Endothelial cell of umbilical vein (primary cell): Measurements from ENCODE around the gene GATD1. TPM values are rescaled to one million over a fixed set of nuclear protein-coding genes. Genes with fewer than 3 reads are reported as not detected.

Experiments used
- BruUV-seq: library from RNA; stranded (reverse); fragments of 400-500 nt; replicated peaks from 2 replicates; lab custom pipeline; 2021; lab: Mats Ljungman, UMichigan
- CTCF ChIA-PET: fragments of 300-600, 350-600 bp; sonication (Branson Sonifier 250); formaldehyde crosslinking; loops from one replicate; lab custom pipeline; 2021; ENCODE audit warnings: antibody characterized with exemption, inconsistent platforms; lab: Charles Lee
- POLR2A ChIA-PET: fragments of 300-600, 350-600 bp; sonication (Branson Sonifier 250); formaldehyde crosslinking; loops from one replicate; lab custom pipeline; 2021; ENCODE audit warnings: antibody characterized with exemption, inconsistent platforms; lab: Charles Lee
- DNase-seq: peaks from one replicate; pipeline ENCODE4 v3.0.0-alpha.2; 2011; ENCODE audit warnings: low read depth, low spot score
- FAIRE-seq: peaks from 2 replicates; lab custom pipeline; 2011; peaks lifted over from hg19 to GRCh38; lab: Jason Lieb, UNC
- H2AFZ ChIP-seq: 2 replicates; pipeline ENCODE4 v1.6.0; 2012; ENCODE audit warnings: low read depth, low read length, control low read depth, inconsistent platforms
- H3K27ac ChIP-seq: 2 replicates; pipeline ENCODE4 v1.5.1; 2011; ENCODE audit warnings: low read depth, mild to moderate bottlenecking, control low read depth, low read length, moderate library complexity; ENCODE audit not compliant: insufficient read depth
- H3K27me3 ChIP-seq, 2 experiments: 2 replicates each; pipeline versions ENCODE4 v1.6.0 to v1.6.1; 2011; ENCODE audit warnings: low read length in 2 of 2, mixed read lengths in 1 of 2; ENCODE audit not compliant: control insufficient read depth in 2 of 2, insufficient read depth in 2 of 2
- H3K36me3 ChIP-seq, 2 experiments: 2 replicates in 1 of 2; 3 replicates in 1 of 2; pipeline ENCODE4 v1.5.1; 2011; ENCODE audit warnings: low read length in 2 of 2, mild to moderate bottlenecking in 1 of 2, moderate library complexity in 1 of 2; ENCODE audit not compliant: control insufficient read depth in 2 of 2, insufficient read depth in 2 of 2; ENCODE audit errors: extremely low read depth in 1 of 2
- H3K4me1 ChIP-seq: 3 replicates; pipeline ENCODE4 v1.5.1; 2011; ENCODE audit warnings: mild to moderate bottlenecking, low read length; ENCODE audit not compliant: control insufficient read depth, insufficient read depth; ENCODE audit errors: extremely low read depth
- H3K4me2 ChIP-seq: 2 replicates; pipeline ENCODE4 v1.6.1; 2011; ENCODE audit warnings: low read length, control low read depth, mixed read lengths; ENCODE audit not compliant: insufficient read depth
- H3K4me3 ChIP-seq, 3 experiments: fragments of 200-600 bp in 1 of 3; sonication (generic), shearing (Covaris generic) in 1 of 3; replicated peaks in 1 of 3; 2 replicates each; pipeline ENCODE4 v1.5.1; 2011 to 2016; ENCODE audit warnings: control low read depth in 3 of 3, low read length in 3 of 3, mild to moderate bottlenecking in 2 of 3, inconsistent platforms in 1 of 3, low read depth in 1 of 3, moderate library complexity in 1 of 3; ENCODE audit not compliant: insufficient read depth in 1 of 3
- H3K79me2 ChIP-seq: 2 replicates; pipeline ENCODE4 v1.6.0; 2012; ENCODE audit warnings: low read length, inconsistent platforms; ENCODE audit not compliant: control insufficient read depth, insufficient read depth
- H3K9ac ChIP-seq: replicated peaks from 2 replicates; pipeline ENCODE3; 2011; ENCODE audit warnings: low read length, control low read depth; ENCODE audit not compliant: insufficient read depth; ENCODE audit errors: extremely low read depth
- H3K9me1 ChIP-seq: replicated peaks from 3 replicates; pipeline ENCODE4 v1.6.0; 2011; ENCODE audit warnings: mild to moderate bottlenecking, low read length; ENCODE audit not compliant: control insufficient read depth, insufficient read depth; ENCODE audit errors: extremely low read depth
- H3K9me3 ChIP-seq: replicated peaks from 2 replicates; pipeline ENCODE4 v1.5.1; 2012; ENCODE audit warnings: low read length, inconsistent platforms; ENCODE audit not compliant: control insufficient read depth, insufficient read depth
- H4K20me1 ChIP-seq: replicated peaks from 2 replicates; pipeline ENCODE3; 2011; ENCODE audit warnings: mild to moderate bottlenecking, low read length; ENCODE audit not compliant: control insufficient read depth, insufficient read depth; ENCODE audit errors: extremely low read depth
- CTCF ChIP-seq, 2 donors: IDR thresholded peaks; 1 replicate in 1 of 2; 2 replicates in 1 of 2; pipeline ENCODE4 v1.5.1; 2011; ENCODE audit warnings: low read length in 2 of 2, mild to moderate bottlenecking in 2 of 2, moderate library complexity in 2 of 2, control low read depth in 1 of 2, inconsistent platforms in 1 of 2, low read depth in 1 of 2; ENCODE audit not compliant: insufficient read depth in 1 of 2; ENCODE audit errors: extremely low read depth in 1 of 2
- EZH2 ChIP-seq: IDR thresholded peaks from 2 replicates; pipeline ENCODE4 v1.6.1; 2012; ENCODE audit warnings: borderline replicate concordance, low read depth, mild to moderate bottlenecking, moderate library complexity, low read length, inconsistent platforms; ENCODE audit not compliant: severe bottlenecking
- FOS ChIP-seq: IDR thresholded peaks from 2 replicates; pipeline ENCODE4 v1.6.1; 2011; ENCODE audit warnings: mild to moderate bottlenecking, low read length, moderate library complexity, borderline replicate concordance; ENCODE audit not compliant: insufficient read depth
- GATA2 ChIP-seq: IDR thresholded peaks from 2 replicates; pipeline ENCODE4 v1.7.0; 2011; ENCODE audit warnings: low read depth, mild to moderate bottlenecking, moderate library complexity, mixed read lengths, low read length; ENCODE audit not compliant: insufficient read length, insufficient read depth
- JUN ChIP-seq: IDR thresholded peaks from 2 replicates; pipeline ENCODE4 v1.6.1; 2011; ENCODE audit warnings: borderline replicate concordance, low read depth; ENCODE audit not compliant: insufficient read length, insufficient read depth
- MAX ChIP-seq: IDR thresholded peaks from 2 replicates; pipeline ENCODE4 v1.6.1; 2011; ENCODE audit not compliant: insufficient read depth, insufficient read length
- MYC ChIP-seq: IDR thresholded peaks from one replicate; pipeline ENCODE4 v1.6.1; 2011; ENCODE audit warnings: mild to moderate bottlenecking, low read depth, low read length
- POLR2A ChIP-seq: IDR thresholded peaks from 2 replicates; pipeline ENCODE4 v1.6.1; 2012; ENCODE audit warnings: low read depth, mild to moderate bottlenecking, control low read depth, low read length
- POLR2AphosphoS5 ChIP-seq: IDR thresholded peaks from 2 replicates; pipeline ENCODE4 v1.6.1; 2012; ENCODE audit warnings: low read depth, mild to moderate bottlenecking, control low read depth, low read length, moderate library complexity; ENCODE audit not compliant: insufficient read depth
- dilution Hi-C: fragments of 300-500 bp; cut with MboI; formaldehyde crosslinking; loops from one replicate; pipeline ENCODE4 v1.15.0; 2019; ENCODE audit warnings: low sequenced_read_pairs; ENCODE audit not compliant: extremely low pct_ligation_motif_present
- intact Hi-C: fragments of 100-400 bp; cut with micrococcal nuclease; formaldehyde crosslinking; loops from one replicate; pipeline ENCODE4 v1.10.0; 2022
- polyA plus RNA-seq, 4 experiments: library from polyadenylated mRNA; depleted of rRNA in 3 of 4; stranded (reverse) in 3 of 4; unstranded in 1 of 4; fragments of >200 nt; gene quantifications; 2 replicates each; pipeline versions ENCODE4 v1.2.1 to v1.2.3, GENCODE V29; 2011 to 2012; ENCODE audit warnings: missing spikeins in 1 of 4
- total RNA-seq: library from RNA; stranded (reverse); gene quantifications from 2 replicates; pipeline ENCODE4 v1.2.3, GENCODE V29; 2021

GATD1 gene
- total and polyA plus RNA-seq, 2 donors (not counting 3 experiments of a cell fraction or from before 2014, with no cell fraction given) = 70.6 to 83.1 TPM

- no TSS peak for BruUV-seq
- H3K27ac ChIP-seq = no peak overlapping the region
- dilution Hi-C loops = no loop called here
- no peak overlapping the region for H3K4me2 ChIP-seq
- H3K79me2 ChIP-seq = peaks cover 62% of the 10 kb centered on the region
- no peak for TF ChIP-seq FOS
- no peak for TF ChIP-seq MYC
- no peak for TF ChIP-seq POLR2AphosphoS5
- no peak for TF ChIP-seq JUN
- TF ChIP-seq MAX = no peak
- TF ChIP-seq GATA2 = no peak
- TF ChIP-seq EZH2 = no peak
- TF ChIP-seq CTCF (IDR thresholded peaks at IDR 0.05; ENCODE audit: extremely low read depth in 1 of 2, insufficient read depth in 1 of 2, low read depth in 1 of 2, low read length in 2 of 2) = no peak
- no peak for TF ChIP-seq POLR2A
- intact Hi-C loops = no loop called here
- no peak overlapping the region for H3K9ac ChIP-seq
- no peaks in the 10 kb centered on the region for H3K9me3 ChIP-seq
- ChIA-PET POLR2A (no interaction called here), CTCF (no interaction called here)
- DNase-seq (no peak), FAIRE-seq (no peak)
- H3K9me1 ChIP-seq = no peaks in the 10 kb centered on the region
- H2AFZ ChIP-seq = no peak overlapping the region
- peaks cover 17 to 37% of the 10 kb centered on the region in 2 experiments for H3K36me3 ChIP-seq
- no peaks in the 10 kb centered on the region for H4K20me1 ChIP-seq
- peaks cover 22% of the 10 kb centered on the region for H3K4me1 ChIP-seq
- no peaks in the 10 kb centered on the region for H3K27me3 ChIP-seq
- no peak overlapping the region for H3K4me3 ChIP-seq
These were observed 3.9 kb downstream of the GATD1 start for GRCh38 chr11:773425-773824.
